PC-9 (cell line): Measurements from ENCODE around the gene LRRFIP1.

Source experiments
- EZH2 ChIP-seq: fragments of 200-600 bp; sonication (generic); IDR thresholded peaks from 2 replicates; pipeline ENCODE4 v1.8.0; 2017; ENCODE audit warnings: antibody characterized with exemption, low read depth
- TF ChIP-seq, protein P1 (sequence below): fragments of 200-600 bp; sonication (generic); conservative IDR thresholded peaks from 2 replicates; pipeline ENCODE4 v1.6.1; 2017; ENCODE audit warnings: mixed run types, antibody characterized with exemption, mild to moderate bottlenecking, moderate library complexity

DNA sequence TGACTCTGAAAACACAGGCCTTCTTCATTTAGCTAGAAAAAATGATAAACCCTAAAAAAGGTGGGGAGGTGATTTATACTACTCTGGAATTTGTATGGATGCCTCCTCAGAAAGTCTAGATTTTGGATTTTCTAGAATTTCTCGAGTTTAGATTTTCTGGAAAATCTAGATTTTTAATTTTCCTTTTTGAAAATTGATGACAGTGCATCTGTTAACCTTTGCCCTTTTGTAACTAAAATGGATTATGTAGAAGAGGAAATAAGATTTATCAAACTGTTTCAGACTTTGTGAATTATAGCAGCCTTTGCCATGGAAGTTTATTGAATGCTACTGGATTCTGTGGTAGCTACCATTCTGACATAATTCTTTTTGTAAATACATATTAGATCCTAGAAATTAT, 95.6 kb downstream of the LRRFIP1 start:
- TF ChIP-seq, protein P1, sequence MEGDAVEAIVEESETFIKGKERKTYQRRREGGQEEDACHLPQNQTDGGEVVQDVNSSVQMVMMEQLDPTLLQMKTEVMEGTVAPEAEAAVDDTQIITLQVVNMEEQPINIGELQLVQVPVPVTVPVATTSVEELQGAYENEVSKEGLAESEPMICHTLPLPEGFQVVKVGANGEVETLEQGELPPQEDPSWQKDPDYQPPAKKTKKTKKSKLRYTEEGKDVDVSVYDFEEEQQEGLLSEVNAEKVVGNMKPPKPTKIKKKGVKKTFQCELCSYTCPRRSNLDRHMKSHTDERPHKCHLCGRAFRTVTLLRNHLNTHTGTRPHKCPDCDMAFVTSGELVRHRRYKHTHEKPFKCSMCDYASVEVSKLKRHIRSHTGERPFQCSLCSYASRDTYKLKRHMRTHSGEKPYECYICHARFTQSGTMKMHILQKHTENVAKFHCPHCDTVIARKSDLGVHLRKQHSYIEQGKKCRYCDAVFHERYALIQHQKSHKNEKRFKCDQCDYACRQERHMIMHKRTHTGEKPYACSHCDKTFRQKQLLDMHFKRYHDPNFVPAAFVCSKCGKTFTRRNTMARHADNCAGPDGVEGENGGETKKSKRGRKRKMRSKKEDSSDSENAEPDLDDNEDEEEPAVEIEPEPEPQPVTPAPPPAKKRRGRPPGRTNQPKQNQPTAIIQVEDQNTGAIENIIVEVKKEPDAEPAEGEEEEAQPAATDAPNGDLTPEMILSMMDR: no peak
- no peak for TF ChIP-seq EZH2
